ENCODE data around the gene PNPLA7.
"Not testable (repeated sequence)": the region's sequence is repeated elsewhere in the genome, so short reads cannot be mapped to it uniquely, and the experiment has no call there.

Gene PNPLA7

DNA sequence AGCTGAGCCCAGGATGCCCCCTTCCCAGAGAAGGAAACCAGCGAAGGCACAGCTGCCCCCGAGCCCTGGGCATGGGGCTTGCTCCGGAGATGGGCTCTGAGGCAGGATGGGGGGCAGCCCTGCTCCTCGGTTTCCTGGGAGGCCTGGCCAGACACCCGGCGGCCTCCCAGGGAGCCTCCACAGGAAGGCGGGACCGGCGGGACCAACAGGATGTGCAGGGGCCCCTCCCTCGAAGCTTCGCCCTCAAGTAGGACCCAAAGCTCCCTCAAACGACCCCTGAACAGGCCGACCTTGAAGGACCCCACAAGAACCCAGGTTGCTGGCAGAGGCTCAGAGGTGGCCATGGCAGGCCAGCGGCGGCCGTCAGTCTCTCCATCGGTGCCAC, 138.9 kb downstream of the PNPLA7 start:
- DNase-seq, result no peak

DNA sequence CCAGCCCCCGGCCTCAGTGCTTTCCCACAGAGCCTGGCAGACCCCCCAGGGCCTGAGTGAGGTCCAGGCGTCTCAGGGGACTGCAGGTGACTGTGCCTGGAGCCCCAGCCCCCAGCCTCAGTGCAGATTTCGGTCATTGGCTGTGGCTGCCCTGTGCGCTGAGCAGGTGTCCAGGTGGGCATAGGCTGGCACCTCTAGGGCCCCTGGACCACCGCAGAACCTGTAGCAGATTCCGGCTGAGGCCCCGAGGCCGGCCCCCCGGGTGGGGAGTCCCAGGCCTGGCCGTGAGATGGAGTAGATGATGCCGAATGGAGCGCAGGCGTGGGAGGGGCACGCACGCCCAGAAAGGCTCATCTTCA, 139.3 kb downstream of the PNPLA7 start:
- DNase-seq, result no peak

DNA sequence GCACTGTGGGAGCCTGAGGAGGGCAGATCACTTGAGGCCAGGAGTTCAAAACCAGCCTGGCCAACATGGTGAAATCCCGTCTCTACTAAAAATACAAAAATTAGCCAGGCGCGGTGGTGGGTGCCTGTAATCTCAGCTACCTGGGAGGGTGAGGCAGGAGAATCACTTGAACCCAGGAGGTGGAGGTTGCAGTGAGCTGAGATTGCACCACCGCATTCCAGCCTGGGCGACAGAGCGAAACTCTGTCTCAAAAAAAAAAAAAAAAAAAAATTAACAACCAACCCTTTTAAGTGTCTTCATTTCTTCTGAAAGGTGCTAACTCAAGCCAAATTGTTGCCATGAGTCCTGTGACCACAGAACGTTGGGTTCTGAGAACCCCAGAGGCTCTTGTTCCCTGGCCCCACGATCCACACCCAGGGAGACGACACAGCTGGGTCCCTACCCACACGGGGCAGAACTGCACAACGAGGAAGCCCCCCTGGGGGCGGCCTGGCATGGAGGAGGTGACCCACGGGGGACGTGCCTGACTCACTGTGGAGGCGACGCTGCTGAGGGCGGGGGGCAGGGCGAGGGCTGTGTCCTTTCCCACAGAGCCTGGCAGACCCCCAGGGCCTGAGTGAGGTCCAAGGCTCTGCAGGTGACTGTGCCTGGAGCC, 139.8 kb downstream of the PNPLA7 start:
- DNase-seq, result not testable (repeated sequence)

Data from CD4-positive, alpha-beta T cell treated with Interleukin-4 for 4 hours (primary cell).